ENCODE measurements around the gene MTHFD2. TPM values are rescaled to one million over a fixed set of nuclear protein-coding genes. Genes with fewer than 3 reads are reported as not detected.
"Not testable (repeated sequence)": the region's sequence is repeated elsewhere in the genome, so short reads cannot be mapped to it uniquely, and the experiment has no call there.

The MTHFD2 gene
- total and polyA plus RNA-seq, 2 experiments from 2014 or later, result 40.1 to 126 TPM

DNA sequence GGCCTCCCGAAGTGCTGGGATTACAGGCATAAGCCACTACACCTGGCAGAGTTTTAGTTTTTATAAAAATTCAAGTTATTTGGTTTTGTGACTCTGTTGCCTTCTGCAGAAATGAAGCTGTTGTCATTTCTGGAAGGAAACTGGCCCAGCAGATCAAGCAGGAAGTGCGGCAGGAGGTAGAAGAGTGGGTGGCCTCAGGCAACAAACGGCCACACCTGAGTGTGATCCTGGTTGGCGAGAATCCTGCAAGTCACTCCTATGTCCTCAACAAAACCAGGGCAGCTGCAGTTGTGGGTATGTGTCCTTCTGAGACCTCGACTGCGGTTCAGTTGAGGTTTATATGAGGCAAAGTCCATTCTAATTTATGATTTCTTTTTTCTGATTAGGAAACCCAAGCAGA, 7.2 kb downstream of the MTHFD2 start:
- no peak for TF ChIP-seq CTCF (IDR thresholded peaks at IDR 0.05; ENCODE audit: poor library complexity)
- no peak for TF ChIP-seq EZH2 (IDR thresholded peaks at IDR 0.05; ENCODE audit: borderline replicate concordance)
- no peak for TF ChIP-seq EZH2phosphoT487 (IDR thresholded peaks at IDR 0.05; ENCODE audit: low read depth, severe bottlenecking, unreplicated experiment)

DNA sequence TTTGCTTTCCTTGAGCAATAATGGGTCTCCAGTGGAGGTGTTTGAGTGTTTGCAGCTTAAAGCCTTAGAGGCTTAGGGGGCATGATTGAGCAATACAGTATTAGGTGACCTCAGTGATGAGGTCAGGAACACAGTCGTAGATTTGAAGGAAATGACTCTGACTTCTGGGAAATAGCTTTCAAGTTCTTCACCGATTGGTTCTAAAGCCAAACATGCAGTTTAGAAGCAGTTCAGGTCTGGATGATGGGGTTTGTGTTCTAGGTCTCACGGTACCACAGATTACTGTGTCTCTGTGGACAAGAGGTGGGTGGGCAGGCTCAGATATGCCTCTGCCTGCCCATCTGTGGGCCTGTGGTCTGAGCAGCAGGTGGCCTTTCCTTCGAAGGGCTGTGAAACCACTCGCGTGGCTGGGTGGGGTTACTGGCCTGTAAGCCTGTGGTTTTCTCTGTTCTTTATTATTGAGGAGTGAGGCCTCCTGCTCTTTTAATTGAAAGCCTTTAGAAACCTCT, 7.8 kb downstream of the MTHFD2 start:
- Histone ChIP-seq H3K27me3 (no peaks in the 10 kb centered on the region), H3K4me2 (peak overlapping the region; percentile 9), H3K4me1 (ENCODE audit: insufficient read depth) (peaks cover 9% of the 10 kb centered on the region), H4K20me1 (ENCODE audit: insufficient read depth, poor library complexity, severe bottlenecking) (peaks cover 68% of the 10 kb centered on the region), H3K9me3 (ENCODE audit: low read depth) (no peaks in the 10 kb centered on the region), H3K79me2 (peaks cover 78% of the 10 kb centered on the region), H2AFZ (no peak overlapping the region), H3K27ac (peak overlapping the region; percentile 69), H3K36me3 (replicated peaks; ENCODE audit: insufficient read depth, low read depth) (no peaks in the 10 kb centered on the region), H3K4me3 (no peak overlapping the region), H3K9me2 (replicated peaks; ENCODE audit: insufficient read depth) (no peaks in the 10 kb centered on the region)
- 79% methylated on average over 6 of the region's 6 CpGs for WGBS (ENCODE audit: low lambda C conversion rate, missing lambda C conversion rate)
- no peak for TF ChIP-seq CTCF (IDR thresholded peaks at IDR 0.05; ENCODE audit: poor library complexity)
- TF ChIP-seq EZH2 (IDR thresholded peaks at IDR 0.05; ENCODE audit: borderline replicate concordance), result no peak
- no peak for TF ChIP-seq EZH2phosphoT487 (IDR thresholded peaks at IDR 0.05; ENCODE audit: low read depth, severe bottlenecking, unreplicated experiment)
- DNase-seq (ENCODE audit: low spot score), result peak; percentile 20

More for the DNA sequence above, 7.2 kb downstream of the MTHFD2 start:
- H3K9me3 ChIP-seq (ENCODE audit: low read depth), result no peaks in the 10 kb centered on the region
- H2AFZ ChIP-seq, result no peak overlapping the region
- H3K9me2 ChIP-seq (replicated peaks; ENCODE audit: insufficient read depth), result no peaks in the 10 kb centered on the region
- H3K4me1 ChIP-seq (ENCODE audit: insufficient read depth), result peaks cover 15% of the 10 kb centered on the region
- DNase-seq (ENCODE audit: low spot score), result peak; percentile 27
- H4K20me1 ChIP-seq (ENCODE audit: insufficient read depth, poor library complexity, severe bottlenecking), result peaks cover 74% of the 10 kb centered on the region
- H3K36me3 ChIP-seq (replicated peaks; ENCODE audit: insufficient read depth, low read depth), result no peaks in the 10 kb centered on the region
- H3K4me2 ChIP-seq, result no peak overlapping the region
- H3K79me2 ChIP-seq, result peaks cover 85% of the 10 kb centered on the region
- no peaks in the 10 kb centered on the region for H3K27me3 ChIP-seq
- peak overlapping the region; percentile 69 for H3K27ac ChIP-seq
- no peak overlapping the region for H3K4me3 ChIP-seq
- WGBS (ENCODE audit: low lambda C conversion rate, missing lambda C conversion rate), result 80% methylated on average over 6 of the region's 6 CpGs

GRCh38 chr2:74212702-74213410, 14.4 kb downstream of the MTHFD2 start:
- Histone ChIP-seq H3K4me3 (no peak overlapping the region), H3K36me3 (replicated peaks; ENCODE audit: insufficient read depth, low read depth) (no peaks in the 10 kb centered on the region), H3K79me2 (peaks cover 12% of the 10 kb centered on the region), H3K9me2 (replicated peaks; ENCODE audit: insufficient read depth) (peaks cover 4% of the 10 kb centered on the region), H3K4me2 (no peak overlapping the region), H4K20me1 (ENCODE audit: insufficient read depth, poor library complexity, severe bottlenecking) (peaks cover 6% of the 10 kb centered on the region), H3K27ac (no peak overlapping the region), H3K4me1 (ENCODE audit: insufficient read depth) (no peaks in the 10 kb centered on the region), H2AFZ (no peak overlapping the region), H3K9me3 (ENCODE audit: low read depth) (no peaks in the 10 kb centered on the region), H3K27me3 (no peaks in the 10 kb centered on the region)
- no peak for TF ChIP-seq EZH2 (IDR thresholded peaks at IDR 0.05; ENCODE audit: borderline replicate concordance)
- no peak for TF ChIP-seq CTCF (IDR thresholded peaks at IDR 0.05; ENCODE audit: poor library complexity)
- TF ChIP-seq EZH2phosphoT487 (IDR thresholded peaks at IDR 0.05; ENCODE audit: low read depth, severe bottlenecking, unreplicated experiment), result no peak
- no peak for DNase-seq (ENCODE audit: low spot score)
- WGBS (ENCODE audit: low lambda C conversion rate, missing lambda C conversion rate), result 93% methylated on average over 3 of the region's 3 CpGs

- not testable (repeated sequence) for H3K27ac ChIP-seq; H3K79me2 ChIP-seq; H2AFZ ChIP-seq; H3K4me2 ChIP-seq; H3K4me3 ChIP-seq; H4K20me1 ChIP-seq (ENCODE audit: insufficient read depth, poor library complexity, severe bottlenecking); H3K27me3 ChIP-seq; H3K4me1 ChIP-seq (ENCODE audit: insufficient read depth); DNase-seq (ENCODE audit: low spot score); H3K9me2 ChIP-seq (replicated peaks; ENCODE audit: insufficient read depth); H3K9me3 ChIP-seq (ENCODE audit: low read depth); H3K36me3 ChIP-seq (replicated peaks; ENCODE audit: insufficient read depth, low read depth)
- 95% methylated on average over 6 of the region's 6 CpGs for WGBS (ENCODE audit: low lambda C conversion rate, missing lambda C conversion rate)
Observed at GRCh38 chr2:74215771-74216170, 17.4 kb downstream of the MTHFD2 start.
